Cardiac muscle cell (in vitro differentiated cells and primary cell): ENCODE results near the gene BLOC1S4. TPM values are rescaled to one million over a fixed set of nuclear protein-coding genes. Genes with fewer than 3 reads are reported as not detected.

Experiments used
- DNase-seq, 2 donors: peaks; one replicate each; pipeline versions ENCODE4 v3.0.0 to v3.0.0-alpha.2; 2010 to 2017; ENCODE audit warnings: low read depth in 1 of 2, low spot score in 1 of 2
- H3K27ac ChIP-seq: fragments of 200-600 bp; sonication (generic); 2 replicates; pipeline ENCODE4 v1.5.1; 2016
- H3K27me3 ChIP-seq: fragments of 200-600 bp; sonication (generic); 2 replicates; pipeline ENCODE4 v1.6.0; 2016; ENCODE audit warnings: control low read depth
- H3K36me3 ChIP-seq: fragments of 200-600 bp; sonication (generic); 2 replicates; pipeline ENCODE4 v1.5.1; 2016; ENCODE audit warnings: control low read depth
- H3K4me1 ChIP-seq: fragments of 200-600 bp; sonication (generic); 2 replicates; pipeline ENCODE4 v1.8.1; 2017; ENCODE audit warnings: low read depth, mild to moderate bottlenecking, mixed run types
- H3K4me3 ChIP-seq: fragments of 200-600 bp; sonication (generic); 2 replicates; pipeline ENCODE4 v1.5.1; 2016; ENCODE audit warnings: mild to moderate bottlenecking
- H3K9me3 ChIP-seq: fragments of 200-600 bp; sonication (generic); 2 replicates; pipeline ENCODE4 v1.5.1; 2017; ENCODE audit warnings: low read depth, mild to moderate bottlenecking, control low read depth
- polyA plus RNA-seq: library from polyadenylated mRNA; unstranded; fragments of >200 nt; fragmentation: Nextera tagmentation; extraction: Ambion mirVana; gene quantifications from 2 replicates; pipeline ENCODE4 v1.2.1, GENCODE V29; 2016
- total RNA-seq: library from RNA; depleted of rRNA; stranded (reverse); fragments of >200 nt; gene quantifications from 2 replicates; pipeline ENCODE4 v1.2.3, GENCODE V29; 2016
- TF ChIP-seq, protein P1 (sequence below): IDR thresholded peaks from 2 replicates; pipeline ENCODE4 v1.5.1; 2012; ENCODE audit warnings: low read depth, mild to moderate bottlenecking, low read length

The BLOC1S4 gene
- total and polyA plus RNA-seq, 2 experiments from 2014 or later, result 48.9 to 53.5 TPM

DNA sequence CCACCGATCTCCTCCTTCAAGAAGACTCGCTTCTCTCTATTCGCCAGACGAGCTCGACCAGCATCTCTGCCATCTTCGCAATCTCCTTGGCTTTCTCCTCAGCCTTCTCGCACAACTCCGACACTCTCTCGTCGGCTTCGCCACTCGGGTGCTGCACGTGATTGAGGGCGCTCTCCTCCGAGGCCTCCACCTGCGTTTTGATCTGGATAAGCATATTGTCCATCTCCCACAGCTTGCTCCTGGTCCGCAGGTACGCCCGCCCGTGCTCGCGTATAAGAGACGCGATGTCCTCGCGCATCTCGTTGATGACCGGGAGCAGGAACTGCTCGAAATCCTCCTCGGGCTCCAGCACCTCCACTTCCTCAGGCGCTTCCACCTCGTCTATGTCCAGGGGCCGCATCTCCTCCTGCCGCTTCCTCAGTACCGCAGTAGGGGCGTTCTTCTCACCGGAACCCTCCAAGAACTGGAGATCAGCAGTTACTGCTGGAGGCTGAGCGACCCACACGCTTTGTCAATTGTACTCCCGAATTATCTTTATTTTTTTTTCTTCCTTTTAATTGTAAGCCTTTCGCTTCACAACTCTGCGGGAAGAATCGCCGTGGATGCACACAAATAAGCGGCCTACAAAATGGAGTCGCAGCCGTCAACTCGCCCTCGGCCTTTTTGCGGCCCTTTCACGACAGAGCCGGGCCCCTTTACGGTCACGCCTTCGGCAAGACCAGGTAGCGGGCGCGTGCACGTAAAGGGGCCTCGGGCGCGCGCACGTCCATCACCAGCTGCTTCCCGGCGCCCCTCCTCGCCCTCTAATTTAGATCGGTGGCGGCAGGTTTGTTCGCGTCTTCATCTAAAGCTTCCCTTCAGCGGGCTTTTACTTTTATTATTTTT, 6.5 kb upstream of the BLOC1S4 start, which contains the start of gene MRFAP1L1:
TSS of gene MRFAP1L1 (minus strand) at position 636 of the 885 bp plus-strand sequence. CDS start at position 400, 236 bp downstream.
- Histone ChIP-seq H3K36me3 (no peaks in the 10 kb centered on the region), H3K4me3 (peak within 1 kb of the TSS; percentile 64), H3K27ac (peak within 1 kb of the TSS; percentile 84), H3K27me3 (peaks cover 4% of the 10 kb centered on the region), H3K9me3 (no peaks in the 10 kb centered on the region), H3K4me1 (peaks cover 13% of the 10 kb centered on the region)
- peak; percentile 98 to 99 for DNase-seq
- TF ChIP-seq, protein P1, sequence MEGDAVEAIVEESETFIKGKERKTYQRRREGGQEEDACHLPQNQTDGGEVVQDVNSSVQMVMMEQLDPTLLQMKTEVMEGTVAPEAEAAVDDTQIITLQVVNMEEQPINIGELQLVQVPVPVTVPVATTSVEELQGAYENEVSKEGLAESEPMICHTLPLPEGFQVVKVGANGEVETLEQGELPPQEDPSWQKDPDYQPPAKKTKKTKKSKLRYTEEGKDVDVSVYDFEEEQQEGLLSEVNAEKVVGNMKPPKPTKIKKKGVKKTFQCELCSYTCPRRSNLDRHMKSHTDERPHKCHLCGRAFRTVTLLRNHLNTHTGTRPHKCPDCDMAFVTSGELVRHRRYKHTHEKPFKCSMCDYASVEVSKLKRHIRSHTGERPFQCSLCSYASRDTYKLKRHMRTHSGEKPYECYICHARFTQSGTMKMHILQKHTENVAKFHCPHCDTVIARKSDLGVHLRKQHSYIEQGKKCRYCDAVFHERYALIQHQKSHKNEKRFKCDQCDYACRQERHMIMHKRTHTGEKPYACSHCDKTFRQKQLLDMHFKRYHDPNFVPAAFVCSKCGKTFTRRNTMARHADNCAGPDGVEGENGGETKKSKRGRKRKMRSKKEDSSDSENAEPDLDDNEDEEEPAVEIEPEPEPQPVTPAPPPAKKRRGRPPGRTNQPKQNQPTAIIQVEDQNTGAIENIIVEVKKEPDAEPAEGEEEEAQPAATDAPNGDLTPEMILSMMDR, result peak; percentile 8

DNA sequence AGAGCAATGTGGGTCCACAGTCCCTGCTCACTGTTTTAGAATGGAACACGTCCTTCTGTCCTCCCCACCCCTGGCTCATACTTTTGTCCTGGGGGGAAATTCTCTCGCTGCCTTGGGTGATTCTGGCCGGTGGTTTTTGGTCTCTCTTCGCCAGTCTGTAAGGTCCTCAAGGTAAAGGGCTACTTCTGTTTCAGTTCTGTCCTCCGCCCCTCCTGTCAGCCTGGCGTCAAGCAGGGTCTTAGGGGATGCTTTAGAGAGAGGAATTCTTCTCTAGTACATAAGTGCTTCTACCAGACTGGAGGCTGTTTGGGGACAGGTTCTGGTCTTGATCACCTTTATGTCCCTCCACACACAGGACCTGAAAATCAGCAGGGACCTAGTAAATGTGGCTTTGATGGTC, 5.7 kb upstream of the BLOC1S4 start:
- H3K9me3 ChIP-seq, result no peaks in the 10 kb centered on the region
- DNase-seq, result peak in 1 of 2 donors; percentile 33
- H3K27ac ChIP-seq, result peak overlapping the region; percentile 52
- peaks cover 13% of the 10 kb centered on the region for H3K4me1 ChIP-seq
- H3K36me3 ChIP-seq, result no peaks in the 10 kb centered on the region
- peak overlapping the region; percentile 64 for H3K4me3 ChIP-seq
- TF ChIP-seq, protein P1, result no peak
- peaks cover 4% of the 10 kb centered on the region for H3K27me3 ChIP-seq

GRCh38 chr4:6710996-6711395, 5.0 kb upstream of the BLOC1S4 start:
- no peak for DNase-seq
- Histone ChIP-seq H3K4me1 (peaks cover 13% of the 10 kb centered on the region), H3K9me3 (no peaks in the 10 kb centered on the region), H3K27ac (no peak overlapping the region), H3K27me3 (peaks cover 4% of the 10 kb centered on the region), H3K4me3 (no peak overlapping the region), H3K36me3 (no peaks in the 10 kb centered on the region)
- TF ChIP-seq, protein P1, result no peak

- DNase-seq, result no peak
- Histone ChIP-seq H3K4me1 (no peaks in the 10 kb centered on the region), H3K27me3 (peaks cover 4% of the 10 kb centered on the region), H3K9me3 (no peaks in the 10 kb centered on the region), H3K4me3 (no peak overlapping the region), H3K27ac (no peak overlapping the region), H3K36me3 (no peaks in the 10 kb centered on the region)
- TF ChIP-seq, protein P1, result no peak
Observed at GRCh38 chr4:6714954-6715353, 1.0 kb upstream of the BLOC1S4 start.

DNA sequence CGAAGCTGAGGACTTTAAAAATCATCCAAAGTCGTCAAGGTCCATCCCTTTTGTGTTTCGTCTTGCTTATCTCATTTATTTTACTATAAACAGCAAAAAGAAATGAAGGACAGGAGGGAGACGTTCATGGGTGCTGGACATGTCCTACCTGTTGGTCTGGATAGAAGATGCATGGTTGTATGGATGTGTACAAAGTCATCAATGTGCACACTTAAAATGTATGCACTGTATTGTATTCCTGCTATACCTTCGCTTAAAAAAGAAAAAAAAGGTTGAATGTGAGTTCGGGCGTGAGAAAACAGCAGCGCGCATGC, 313 bp upstream of the BLOC1S4 start:
- H3K4me3 ChIP-seq, result peak overlapping the region; percentile 57
- TF ChIP-seq, protein P1, result no peak

More for the DNA sequence above, 313 bp upstream of the BLOC1S4 start:
- H3K27ac ChIP-seq, result peak overlapping the region; percentile 72
- no peak for DNase-seq
- H3K4me1 ChIP-seq, result no peaks in the 10 kb centered on the region
- no peaks in the 10 kb centered on the region for H3K36me3 ChIP-seq
- peaks cover 4% of the 10 kb centered on the region for H3K27me3 ChIP-seq
- H3K9me3 ChIP-seq, result no peaks in the 10 kb centered on the region
